GM18519 (cell line): ENCODE data around the gene ATG7.
"Not testable (repeated sequence)": the region's sequence is repeated elsewhere in the genome, so short reads cannot be mapped to it uniquely, and the experiment has no call there.

Experiments
- ATAC-seq: cut with Tn5 transposase; IDR thresholded peaks from one replicate; pipeline ENCODE4 v1.9.1; 2021; ENCODE audit warnings: mild to moderate bottlenecking, moderate library complexity; ENCODE audit not compliant: unreplicated experiment, low FRiP score

Gene ATG7

GRCh38 chr3:11452885-11453847, 181.0 kb downstream of the ATG7 start:
- ATAC-seq, result no peak

GRCh38 chr3:11455956-11456355, 183.8 kb downstream of the ATG7 start:
- no peak for ATAC-seq

- no peak for ATAC-seq
Observed at GRCh38 chr3:11457135-11457534, 184.9 kb downstream of the ATG7 start.

- ATAC-seq, result no peak
Observed at GRCh38 chr3:11459186-11459824, 187.1 kb downstream of the ATG7 start.

- ATAC-seq, result no peak
Observed at GRCh38 chr3:11461226-11461625, 189.0 kb downstream of the ATG7 start.

GRCh38 chr3:11462673-11463072, 190.5 kb downstream of the ATG7 start:
- not testable (repeated sequence) for ATAC-seq

- no peak for ATAC-seq
Observed at GRCh38 chr3:11463591-11463990, 191.4 kb downstream of the ATG7 start.

- no peak for ATAC-seq
Observed at GRCh38 chr3:11464356-11464755, 192.2 kb downstream of the ATG7 start.

GRCh38 chr3:11465744-11466616, 193.8 kb downstream of the ATG7 start:
- no peak for ATAC-seq

GRCh38 chr3:11467875-11468274, 195.7 kb downstream of the ATG7 start:
- no peak for ATAC-seq

GRCh38 chr3:11470031-11470853, 198.0 kb downstream of the ATG7 start:
- no peak for ATAC-seq

GRCh38 chr3:11475324-11475723, 203.1 kb downstream of the ATG7 start:
- ATAC-seq, result no peak

GRCh38 chr3:11476735-11477144, 204.5 kb downstream of the ATG7 start:
- no peak for ATAC-seq

- no peak for ATAC-seq
Observed at GRCh38 chr3:11477407-11477911, 205.3 kb downstream of the ATG7 start.

GRCh38 chr3:11478167-11478566, 206.0 kb downstream of the ATG7 start:
- ATAC-seq, result no peak

GRCh38 chr3:11479221-11479620, 207.0 kb downstream of the ATG7 start:
- no peak for ATAC-seq

GRCh38 chr3:11480663-11481298, 208.6 kb downstream of the ATG7 start:
- ATAC-seq, result no peak

- no peak for ATAC-seq
Observed at GRCh38 chr3:11481556-11481955, 209.4 kb downstream of the ATG7 start.

GRCh38 chr3:11482021-11482420, 209.8 kb downstream of the ATG7 start:
- no peak for ATAC-seq
